ENCODE data around the gene ISLR. TPM values are rescaled to one million over a fixed set of nuclear protein-coding genes. Genes with fewer than 3 reads are reported as not detected.
A peak's percentile ranks its signal among the peaks of the same experiment; 100 is the strongest.

ISLR gene
- total and polyA plus RNA-seq, 9 of the 15 experiments (the other 6 are each of a cell fraction or from before 2014, with no cell fraction given): not detected

DNA sequence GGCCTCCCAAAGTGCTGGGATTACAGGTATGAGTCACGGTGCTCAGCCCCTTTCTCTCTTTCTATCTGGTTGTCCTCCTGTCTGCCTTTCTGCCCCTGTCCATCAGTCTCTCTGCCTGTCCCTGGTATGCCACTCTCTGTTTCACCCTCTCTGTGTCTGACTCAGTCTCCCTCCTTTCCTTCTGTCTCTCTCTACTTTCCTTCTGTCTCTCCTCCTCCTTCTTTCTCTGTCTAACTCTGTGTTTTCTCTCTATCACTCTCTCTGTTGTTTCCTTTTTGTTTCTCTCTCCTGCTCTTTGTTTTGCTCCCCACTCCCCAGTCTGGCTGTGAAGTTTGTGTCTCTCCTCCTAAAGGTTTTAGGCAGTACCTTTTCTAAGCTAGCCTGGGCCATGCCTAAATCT lies 38.1 kb downstream of the ISLR start:
- no peak for ATAC-seq
- H3K4me1 ChIP-seq (replicated peaks in 1 of 2; ENCODE audit: control insufficient read depth in 2 of 2, insufficient read depth in 2 of 2, low read length in 2 of 2): peaks cover 3 to 11% of the 10 kb centered on the region in 2 experiments; a peak in 2 of 5 replicates
- intact Hi-C loops (cut with micrococcal nuclease): no loop called here
- no peaks in the 10 kb centered on the region for H3K9me1 ChIP-seq (ENCODE audit: control insufficient read depth, insufficient read depth, low read length)
- H3K36me3 ChIP-seq (ENCODE audit: control insufficient read depth, insufficient read depth, low read length): no peaks in the 10 kb centered on the region
- ChIA-PET POLR2A (no interaction called here), CTCF (ENCODE audit: low intra/inter-chr PET ratio) (no interaction called here)
- TF ChIP-seq, protein P1, sequence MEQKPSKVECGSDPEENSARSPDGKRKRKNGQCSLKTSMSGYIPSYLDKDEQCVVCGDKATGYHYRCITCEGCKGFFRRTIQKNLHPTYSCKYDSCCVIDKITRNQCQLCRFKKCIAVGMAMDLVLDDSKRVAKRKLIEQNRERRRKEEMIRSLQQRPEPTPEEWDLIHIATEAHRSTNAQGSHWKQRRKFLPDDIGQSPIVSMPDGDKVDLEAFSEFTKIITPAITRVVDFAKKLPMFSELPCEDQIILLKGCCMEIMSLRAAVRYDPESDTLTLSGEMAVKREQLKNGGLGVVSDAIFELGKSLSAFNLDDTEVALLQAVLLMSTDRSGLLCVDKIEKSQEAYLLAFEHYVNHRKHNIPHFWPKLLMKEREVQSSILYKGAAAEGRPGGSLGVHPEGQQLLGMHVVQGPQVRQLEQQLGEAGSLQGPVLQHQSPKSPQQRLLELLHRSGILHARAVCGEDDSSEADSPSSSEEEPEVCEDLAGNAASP (IDR thresholded peaks at IDR 0.05): no peak
- no peak for TF ChIP-seq TAF7 (tag; IDR thresholded peaks at IDR 0.05)
- no peak for TF ChIP-seq SMAD2 (IDR thresholded peaks at IDR 0.05; ENCODE audit: low read depth, low read length)
- H3K27ac ChIP-seq (ENCODE audit: extremely low read depth, low read depth, low read length): no peak overlapping the region
- DNase-seq (ENCODE audit: extremely low read depth in 1 of 4, low spot score in 3 of 4): no peak
- in situ Hi-C loops (cut with MboI): no loop called here
- no TSS peak for BruUV-seq (replicated peaks)
- no peak overlapping the region for H2AFZ ChIP-seq (ENCODE audit: low read depth, low read length)
- 33% methylated on average over 1 of the region's 1 CpG for WGBS (ENCODE audit: insufficient coverage, low coverage, missing lambda C conversion rate)
- no peaks in the 10 kb centered on the region for H3K79me2 ChIP-seq (ENCODE audit: control insufficient read depth, insufficient read depth, low read length)
- H3K4me3 ChIP-seq: no peak overlapping the region
- no peaks in the 10 kb centered on the region for H3K9me3 ChIP-seq (replicated peaks; ENCODE audit: control insufficient read depth, insufficient read depth, low read depth, low read length)
- FAIRE-seq: no peak
- peaks cover 9 to 42% of the 10 kb centered on the region in 2 experiments; a peak in 4 of 5 replicates for H3K27me3 ChIP-seq (ENCODE audit: control insufficient read depth in 2 of 2, insufficient read depth in 2 of 2, low read length in 2 of 2)
- H3K4me2 ChIP-seq (ENCODE audit: insufficient read depth, low read length): no peak overlapping the region
- peak overlapping the region in 1 of 2 experiments; percentile 45; a peak in 1 of 4 replicates for H3K9ac ChIP-seq (ENCODE audit: insufficient read depth in 1 of 2, low read depth in 2 of 2, low read length in 2 of 2)
- H4K20me1 ChIP-seq (replicated peaks; ENCODE audit: control insufficient read depth, insufficient read depth, low read length): 0 out of 2 replicates have a peak, but pooled peaks cover 4% of the 10 kb centered on the region

DNA sequence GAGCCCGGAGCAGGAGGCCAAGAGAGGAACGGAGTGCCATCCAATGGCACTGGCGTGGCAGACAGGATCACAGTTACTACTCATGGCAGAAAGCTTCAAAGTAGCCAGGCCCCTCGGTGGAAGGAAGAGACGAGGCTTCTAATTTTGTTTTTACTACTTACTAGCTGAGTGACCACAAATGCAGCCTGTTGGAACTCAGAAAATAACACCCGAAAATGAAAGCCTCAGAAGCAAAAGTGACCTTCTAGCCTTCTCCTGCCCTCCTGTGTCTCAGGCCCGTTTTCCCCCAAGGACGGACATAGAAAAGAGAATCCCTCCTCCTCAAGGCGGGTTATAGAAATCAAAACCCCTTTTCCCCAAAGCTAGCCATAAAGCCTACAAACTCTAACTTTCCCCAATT lies 39.0 kb downstream of the ISLR start:
- Histone ChIP-seq H3K4me3 (no peak overlapping the region), H3K27me3 (ENCODE audit: control insufficient read depth in 2 of 2, insufficient read depth in 2 of 2, low read length in 2 of 2) (peaks cover 9 to 39% of the 10 kb centered on the region in 2 experiments; a peak in 4 of 5 replicates), H3K9ac (ENCODE audit: insufficient read depth in 1 of 2, low read depth in 2 of 2, low read length in 2 of 2) (0 out of 4 replicates have a peak overlapping the region, but pooled peaks of 1 of the 2 experiments have one; percentile 55), H3K27ac (ENCODE audit: extremely low read depth, low read depth, low read length) (no peak overlapping the region), H2AFZ (ENCODE audit: low read depth, low read length) (no peak overlapping the region), H3K4me1 (replicated peaks in 1 of 2; ENCODE audit: control insufficient read depth in 2 of 2, insufficient read depth in 2 of 2, low read length in 2 of 2) (peaks cover 3 to 11% of the 10 kb centered on the region in 2 experiments; a peak in 2 of 5 replicates), H3K79me2 (ENCODE audit: control insufficient read depth, insufficient read depth, low read length) (no peaks in the 10 kb centered on the region), H3K9me3 (replicated peaks; ENCODE audit: control insufficient read depth, insufficient read depth, low read depth, low read length) (no peaks in the 10 kb centered on the region), H3K36me3 (ENCODE audit: control insufficient read depth, insufficient read depth, low read length) (no peaks in the 10 kb centered on the region), H3K4me2 (ENCODE audit: insufficient read depth, low read length) (no peak overlapping the region), H3K9me1 (ENCODE audit: control insufficient read depth, insufficient read depth, low read length) (no peaks in the 10 kb centered on the region), H4K20me1 (replicated peaks; ENCODE audit: control insufficient read depth, insufficient read depth, low read length) (0 out of 2 replicates have a peak, but pooled peaks cover 4% of the 10 kb centered on the region)
- DNase-seq (ENCODE audit: extremely low read depth in 1 of 4, low spot score in 3 of 4) (no peak), FAIRE-seq (no peak), ATAC-seq (no peak)
- WGBS (ENCODE audit: insufficient coverage, low coverage, missing lambda C conversion rate): 11% methylated on average over 9 of the region's 9 CpGs
- BruUV-seq (replicated peaks): no TSS peak
- CTCF ChIA-PET (ENCODE audit: low intra/inter-chr PET ratio): no interaction called here
- POLR2A ChIA-PET: no interaction called here
- intact Hi-C loops (cut with micrococcal nuclease) (no loop called here), in situ Hi-C loops (cut with MboI) (no loop called here)
- TF ChIP-seq, protein P2, sequence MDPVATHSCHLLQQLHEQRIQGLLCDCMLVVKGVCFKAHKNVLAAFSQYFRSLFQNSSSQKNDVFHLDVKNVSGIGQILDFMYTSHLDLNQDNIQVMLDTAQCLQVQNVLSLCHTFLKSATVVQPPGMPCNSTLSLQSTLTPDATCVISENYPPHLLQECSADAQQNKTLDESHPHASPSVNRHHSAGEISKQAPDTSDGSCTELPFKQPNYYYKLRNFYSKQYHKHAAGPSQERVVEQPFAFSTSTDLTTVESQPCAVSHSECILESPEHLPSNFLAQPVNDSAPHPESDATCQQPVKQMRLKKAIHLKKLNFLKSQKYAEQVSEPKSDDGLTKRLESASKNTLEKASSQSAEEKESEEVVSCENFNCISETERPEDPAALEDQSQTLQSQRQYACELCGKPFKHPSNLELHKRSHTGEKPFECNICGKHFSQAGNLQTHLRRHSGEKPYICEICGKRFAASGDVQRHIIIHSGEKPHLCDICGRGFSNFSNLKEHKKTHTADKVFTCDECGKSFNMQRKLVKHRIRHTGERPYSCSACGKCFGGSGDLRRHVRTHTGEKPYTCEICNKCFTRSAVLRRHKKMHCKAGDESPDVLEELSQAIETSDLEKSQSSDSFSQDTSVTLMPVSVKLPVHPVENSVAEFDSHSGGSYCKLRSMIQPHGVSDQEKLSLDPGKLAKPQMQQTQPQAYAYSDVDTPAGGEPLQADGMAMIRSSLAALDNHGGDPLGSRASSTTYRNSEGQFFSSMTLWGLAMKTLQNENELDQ (CRISPR knock-in tag; IDR thresholded peaks at IDR 0.05; ENCODE audit: borderline replicate concordance): no peak
- TF ChIP-seq CBX5 (IDR thresholded peaks at IDR 0.05; ENCODE audit: borderline replicate concordance, low read depth) (no peak), ZNF12 (CRISPR knock-in tag; IDR thresholded peaks at IDR 0.05) (no peak), FOXA1 (IDR thresholded peaks at IDR 0.05; ENCODE audit: borderline replicate concordance) (no peak), KHSRP (IDR thresholded peaks at IDR 0.05) (no peak), BRD9 (IDR thresholded peaks at IDR 0.05; ENCODE audit: low read depth, partially characterized antibody) (no peak), SNIP1 (IDR thresholded peaks at IDR 0.05; ENCODE audit: low read depth) (no peak)
- TF ChIP-seq, protein P3, sequence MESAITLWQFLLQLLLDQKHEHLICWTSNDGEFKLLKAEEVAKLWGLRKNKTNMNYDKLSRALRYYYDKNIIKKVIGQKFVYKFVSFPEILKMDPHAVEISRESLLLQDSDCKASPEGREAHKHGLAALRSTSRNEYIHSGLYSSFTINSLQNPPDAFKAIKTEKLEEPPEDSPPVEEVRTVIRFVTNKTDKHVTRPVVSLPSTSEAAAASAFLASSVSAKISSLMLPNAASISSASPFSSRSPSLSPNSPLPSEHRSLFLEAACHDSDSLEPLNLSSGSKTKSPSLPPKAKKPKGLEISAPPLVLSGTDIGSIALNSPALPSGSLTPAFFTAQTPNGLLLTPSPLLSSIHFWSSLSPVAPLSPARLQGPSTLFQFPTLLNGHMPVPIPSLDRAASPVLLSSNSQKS (CRISPR knock-in tag; IDR thresholded peaks at IDR 0.05): no peak
